HEK293T (cell line): ENCODE data around the gene OIT3.

Experiments used
- BHLHE40 ChIP-seq: fragments of 450-650 bp; IDR thresholded peaks from 2 replicates; pipeline ENCODE4 v1.6.1; 2016; ENCODE audit warnings: mild to moderate bottlenecking, moderate library complexity, borderline replicate concordance
- SP1 ChIP-seq: fragments of 450-650 bp; IDR thresholded peaks from 2 replicates; pipeline ENCODE4 v1.6.1; 2017
- TARDBP ChIP-seq: fragments of 450-650 bp; IDR thresholded peaks from 2 replicates; pipeline ENCODE4 v1.6.1; 2016

DNA sequence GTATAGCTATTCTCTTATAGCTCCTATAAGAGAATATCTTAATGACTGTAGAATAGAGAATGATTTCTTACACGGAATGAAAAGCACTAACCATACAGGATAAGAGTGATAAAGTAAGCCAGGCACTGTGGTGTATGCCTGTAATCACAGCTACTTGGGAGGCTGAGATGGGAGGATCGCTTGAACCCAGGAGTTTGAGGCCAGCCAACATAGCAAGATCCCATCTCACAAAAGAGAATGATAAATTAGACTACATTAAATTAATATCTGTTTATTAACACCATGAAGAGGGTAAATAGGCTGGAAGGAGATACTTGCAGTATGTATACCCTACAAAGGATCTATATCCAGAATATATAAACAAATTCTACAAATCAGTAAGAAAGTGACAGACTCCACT, 12.2 kb upstream of the OIT3 start:
- TF ChIP-seq SP1: no peak
- no peak for TF ChIP-seq BHLHE40
- TF ChIP-seq TARDBP: no peak
